D721Med (cell line): ENCODE data around the gene EIF2S2.

ENCODE experiments used
- DNase-seq: peaks from one replicate; pipeline ENCODE4 v3.0.0; 2011; ENCODE audit warnings: low spot score; ENCODE audit not compliant: insufficient read length
- FAIRE-seq: peaks from 2 replicates; lab custom pipeline; 2011; peaks lifted over from hg19 to GRCh38; lab: Jason Lieb, UNC
- CTCF ChIP-seq: IDR thresholded peaks from 2 replicates; pipeline ENCODE4 v1.5.1; 2012; ENCODE audit warnings: mild to moderate bottlenecking, control low read depth; ENCODE audit not compliant: insufficient read depth; ENCODE audit errors: missing control alignments

EIF2S2 gene

GRCh38 chr20:34061695-34062094, 50.3 kb downstream of the EIF2S2 start:
- FAIRE-seq (no peak), DNase-seq (no peak)
- no peak for TF ChIP-seq CTCF

GRCh38 chr20:34060970-34061369, 51.1 kb downstream of the EIF2S2 start:
- DNase-seq (no peak), FAIRE-seq (no peak)
- no peak for TF ChIP-seq CTCF

- TF ChIP-seq CTCF: no peak
- no peak for DNase-seq
- FAIRE-seq: no peak
These were observed 53.2 kb downstream of the EIF2S2 start for GRCh38 chr20:34058831-34059230.

- DNase-seq (no peak), FAIRE-seq (no peak)
- TF ChIP-seq CTCF: no peak
These were observed 56.8 kb downstream of the EIF2S2 start for GRCh38 chr20:34055290-34055689.

GRCh38 chr20:34052414-34052813, 59.6 kb downstream of the EIF2S2 start:
- no peak for DNase-seq
- TF ChIP-seq CTCF: no peak
- FAIRE-seq: no peak

GRCh38 chr20:34049897-34050695, 61.9 kb downstream of the EIF2S2 start:
- DNase-seq (no peak), FAIRE-seq (no peak)
- no peak for TF ChIP-seq CTCF

GRCh38 chr20:34049389-34049788, 62.7 kb downstream of the EIF2S2 start:
- no peak for DNase-seq
- no peak for TF ChIP-seq CTCF
- no peak for FAIRE-seq
